Natural killer cell (primary cell): Measurements from ENCODE around the gene RUNX3. TPM values are rescaled to one million over a fixed set of nuclear protein-coding genes. Genes with fewer than 3 reads are reported as not detected.

ENCODE experiments used
- ATAC-seq, 3 donors: fragments of 150-1000 bp in 2 of 3; fragments of 200-7000 bp in 1 of 3; cut with Tn5 transposase; 1 replicate in 1 of 3; 2 replicates in 2 of 3; pipeline ENCODE4 v1.10.0; 2021; ENCODE audit warnings: mild to moderate bottlenecking in 2 of 3, moderate library complexity in 2 of 3
- DNase-seq, 2 donors: peaks; one replicate each; pipeline versions ENCODE4 v3.0.0 to v3.0.0-alpha.2; 2013 to 2021; ENCODE audit warnings: mixed read lengths in 1 of 2
- H3K27ac ChIP-seq: one replicate; pipeline ENCODE4 v1.5.1; 2013; ENCODE audit warnings: mild to moderate bottlenecking, low read length
- H3K27me3 ChIP-seq: one replicate; pipeline ENCODE4 v1.6.1; 2013; ENCODE audit warnings: low read length; ENCODE audit not compliant: control insufficient read depth, insufficient read depth
- H3K36me3 ChIP-seq: one replicate; pipeline ENCODE4 v1.6.1; 2013; ENCODE audit warnings: low read length; ENCODE audit not compliant: control insufficient read depth, insufficient read depth
- H3K4me1 ChIP-seq: one replicate; pipeline ENCODE4 v1.6.1; 2013; ENCODE audit warnings: low read length; ENCODE audit not compliant: control insufficient read depth, insufficient read depth
- H3K4me3 ChIP-seq: one replicate; pipeline ENCODE4 v1.5.1; 2013; ENCODE audit warnings: low read length
- H3K9me3 ChIP-seq: one replicate; pipeline ENCODE4 v1.6.1; 2013; ENCODE audit warnings: low read length; ENCODE audit not compliant: control insufficient read depth, insufficient read depth
- H3K27ac Mint-ChIP-seq, 2 donors: one replicate each; pipeline ENCODE4 v1.8.0; 2022; ENCODE audit warnings: mild to moderate bottlenecking in 2 of 2, mixed read lengths in 2 of 2, moderate library complexity in 1 of 2
- H3K27me3 Mint-ChIP-seq, 2 donors: one replicate each; pipeline ENCODE4 v1.8.0; 2022; ENCODE audit warnings: low read depth in 2 of 2, mixed read lengths in 2 of 2
- H3K36me3 Mint-ChIP-seq: one replicate; pipeline ENCODE4 v1.8.0; 2022; ENCODE audit warnings: mixed read lengths
- H3K4me1 Mint-ChIP-seq, 2 donors: one replicate each; pipeline ENCODE4 v1.8.0; 2022; ENCODE audit warnings: mixed read lengths in 2 of 2
- H3K4me3 Mint-ChIP-seq: one replicate; pipeline ENCODE4 v1.8.0; 2022; ENCODE audit warnings: mild to moderate bottlenecking, moderate library complexity, mixed read lengths
- H3K9me3 Mint-ChIP-seq, 2 donors: one replicate each; pipeline ENCODE4 v1.8.0; 2022; ENCODE audit warnings: mixed read lengths in 2 of 2
- CTCF ChIP-seq: fragments of 200-600 bp; IDR thresholded peaks from one replicate; pipeline ENCODE4 v1.8.0; 2022; ENCODE audit warnings: antibody characterized with exemption
- WGBS: methylation state at CpG from one replicate; pipeline ENCODE4 v1.1.7; 2013; ENCODE audit warnings: missing lambda C conversion rate; ENCODE audit not compliant: insufficient coverage; 5-methylcytosine and 5-hydroxymethylcytosine counted together
- intact Hi-C: fragments of 100-400 bp; cut with micrococcal nuclease; formaldehyde crosslinking; loops from one replicate; pipeline ENCODE4 v1.14.2; 2022
- total RNA-seq, 4 donors: library from RNA; stranded (reverse); fragments of 120-200 nt in 1 of 4; gene quantifications; one replicate each; pipeline versions ENCODE4 v1.2.3 to v1.2.4, GENCODE V29; 2013 to 2022

Gene RUNX3
- total RNA-seq, 3 donors from 2014 or later (not counting 1 experiment from before 2014, with no cell fraction given): 537 to 630 (median 601) TPM

- H3K4me1 ChIP-seq: peaks cover 82% of the 10 kb centered on the region
- H3K4me3 ChIP-seq: no peak overlapping the region
- Mint-ChIP-seq H3K4me3 (peak overlapping the region; percentile 26), H3K4me1 (peaks cover 36 to 56% of the 10 kb centered on the region in 2 donors), H3K27me3 (peaks cover 8 to 16% of the 10 kb centered on the region in 2 donors), H3K27ac (peak overlapping the region; percentile 60 to 68), H3K9me3 (no peaks in the 10 kb centered on the region), H3K36me3 (no peaks in the 10 kb centered on the region)
- TF ChIP-seq CTCF: no peak
- H3K36me3 ChIP-seq: no peaks in the 10 kb centered on the region
- H3K9me3 ChIP-seq: no peaks in the 10 kb centered on the region
- no peaks in the 10 kb centered on the region for H3K27me3 ChIP-seq
- no peak for ATAC-seq
- DNase-seq: no peak
- intact Hi-C loops: loop anchor here (1.0 kb wide), 2 partner anchors 11 to 82 kb away; no protein-coding TSS in a partner anchor
- 79% methylated on average over 11 of the region's 11 CpGs for WGBS
- H3K27ac ChIP-seq: no peak overlapping the region
Observed at GRCh38 chr1:24954631-24955030, 24.6 kb upstream of the RUNX3 start.

DNA sequence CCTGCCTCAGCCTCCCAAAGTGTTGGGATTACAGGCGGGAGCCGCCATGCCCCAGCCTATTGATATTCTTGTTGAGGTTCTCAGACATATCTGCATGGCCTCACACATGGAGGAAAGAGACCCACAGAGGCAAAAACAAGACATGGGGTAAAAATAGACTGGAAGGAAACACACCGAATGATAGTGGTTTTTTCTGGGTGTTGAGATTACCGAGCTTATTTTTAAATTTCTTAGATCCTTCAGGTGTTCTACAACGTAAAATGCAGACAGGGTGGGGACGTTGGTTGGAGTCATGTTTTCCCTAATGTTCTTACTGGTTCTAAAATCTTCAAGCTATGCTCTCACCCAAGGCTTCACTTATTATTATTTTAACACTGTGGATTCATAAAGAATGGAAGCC is 23.9 kb upstream of the RUNX3 start:
- no peak overlapping the region for H3K27ac ChIP-seq
- H3K36me3 Mint-ChIP-seq: no peaks in the 10 kb centered on the region
- ATAC-seq (no peak), DNase-seq (no peak)
- no peak overlapping the region for H3K4me3 Mint-ChIP-seq
- H3K27me3 Mint-ChIP-seq: peaks cover 8 to 15% of the 10 kb centered on the region in 2 donors
- H3K9me3 Mint-ChIP-seq: no peaks in the 10 kb centered on the region
- 26% methylated on average over 6 of the region's 6 CpGs for WGBS
- peak overlapping the region in 1 of 2 donors; percentile 29 for H3K27ac Mint-ChIP-seq
- H3K27me3 ChIP-seq: no peaks in the 10 kb centered on the region
- no peak for TF ChIP-seq CTCF
- peaks cover 83% of the 10 kb centered on the region for H3K4me1 ChIP-seq
- H3K4me1 Mint-ChIP-seq: peaks cover 36 to 54% of the 10 kb centered on the region in 2 donors
- no peaks in the 10 kb centered on the region for H3K9me3 ChIP-seq
- no peak overlapping the region for H3K4me3 ChIP-seq
- no peaks in the 10 kb centered on the region for H3K36me3 ChIP-seq
- intact Hi-C loops: no loop called here

DNA sequence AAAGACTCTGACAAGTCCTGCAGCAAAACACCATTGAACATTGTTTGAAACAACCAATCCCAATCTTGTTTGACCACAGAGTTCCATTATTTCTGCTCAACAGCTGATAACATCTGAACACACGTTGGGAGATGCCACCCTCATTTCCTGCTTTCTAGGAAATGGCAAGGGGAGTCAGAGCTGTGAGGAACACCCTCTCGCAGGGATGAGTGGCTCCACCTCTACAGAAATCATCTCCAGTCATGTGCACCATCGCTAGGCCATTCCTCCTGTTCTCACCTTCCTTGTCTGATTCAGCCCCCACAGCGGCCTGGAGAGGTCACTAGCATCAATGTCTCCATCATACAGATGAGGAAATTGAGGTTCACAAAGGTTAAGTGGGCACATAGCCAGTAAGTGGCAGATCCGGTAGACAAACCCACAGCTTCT is 22.4 kb upstream of the RUNX3 start:
- peaks cover 14 to 20% of the 10 kb centered on the region in 2 donors for H3K27me3 Mint-ChIP-seq
- intact Hi-C loops: loop anchor here (1.0 kb wide), 3 partner anchors 41 to 253 kb away; no protein-coding TSS in a partner anchor
- peak overlapping the region; percentile 28 to 58 for H3K27ac Mint-ChIP-seq
- Histone ChIP-seq H3K27ac (no peak overlapping the region), H3K4me1 (peaks cover 79% of the 10 kb centered on the region), H3K9me3 (no peaks in the 10 kb centered on the region), H3K4me3 (no peak overlapping the region), H3K36me3 (no peaks in the 10 kb centered on the region), H3K27me3 (no peaks in the 10 kb centered on the region)
- ATAC-seq: peak; percentile 68 to 85 (median 69)
- H3K4me1 Mint-ChIP-seq: peaks cover 36 to 58% of the 10 kb centered on the region in 2 donors
- WGBS: 6% methylated on average over 5 of the region's 5 CpGs
- TF ChIP-seq CTCF: peak; percentile 43
- peak in 1 of 2 donors; percentile 79 for DNase-seq
- no peaks in the 10 kb centered on the region for H3K36me3 Mint-ChIP-seq
- H3K9me3 Mint-ChIP-seq: no peaks in the 10 kb centered on the region
- peak overlapping the region; percentile 68 for H3K4me3 Mint-ChIP-seq
